B cell (primary cell): Measurements from ENCODE around the gene TAGLN3. TPM values are rescaled to one million over a fixed set of nuclear protein-coding genes. Genes with fewer than 3 reads are reported as not detected.

Experiments used
- ATAC-seq: fragments of 200-7000 bp; cut with Tn5 transposase; one replicate; pipeline ENCODE4 v1.10.0; 2021; ENCODE audit warnings: low read depth, mild to moderate bottlenecking, moderate number of reproducible peaks, moderate library complexity
- CTCF ChIA-PET: fragments of 350-600 bp; sonication (Branson Sonifier 250); formaldehyde crosslinking; loops from one replicate; lab custom pipeline; 2021; ENCODE audit warnings: antibody characterized with exemption, inconsistent platforms; lab: Charles Lee
- POLR2A ChIA-PET: fragments of 350-600 bp; sonication (Branson Sonifier 250); formaldehyde crosslinking; loops from one replicate; lab custom pipeline; 2021; ENCODE audit warnings: antibody characterized with exemption; lab: Charles Lee
- DNase-seq: peaks from one replicate; pipeline ENCODE4 v3.0.0; 2013
- H2AFZ ChIP-seq: 2 replicates; pipeline ENCODE4 v1.6.1; 2012; ENCODE audit warnings: mild to moderate bottlenecking, low read depth, low read length; ENCODE audit not compliant: insufficient read depth, poor library complexity, severe bottlenecking
- H3K27ac ChIP-seq, 2 donors: 1 replicate in 1 of 2; 2 replicates in 1 of 2; pipeline ENCODE4 v1.5.1; 2012 to 2013; ENCODE audit warnings: low read length in 2 of 2, mild to moderate bottlenecking in 2 of 2, moderate library complexity in 1 of 2
- H3K27me3 ChIP-seq, 4 experiments: fragments of 200-600 bp in 1 of 4; sonication (generic) in 1 of 4; replicated peaks in 1 of 4; 1 replicate in 2 of 4; 2 replicates in 2 of 4; pipeline versions ENCODE4 v1.6.1 to v1.7.0; 2013 to 2016; ENCODE audit warnings: low read length in 3 of 4, mild to moderate bottlenecking in 2 of 4, mixed read lengths in 1 of 4, moderate library complexity in 1 of 4; ENCODE audit not compliant: insufficient read depth in 4 of 4, control insufficient read depth in 3 of 4; ENCODE audit errors: control extremely low read depth in 1 of 4
- H3K36me3 ChIP-seq, 2 experiments: replicated peaks in 1 of 2; 1 replicate in 1 of 2; 2 replicates in 1 of 2; pipeline versions ENCODE4 v1.6.1 to v1.7.1; 2013; ENCODE audit warnings: low read length in 1 of 2; ENCODE audit not compliant: insufficient read depth in 2 of 2, control insufficient read depth in 1 of 2; ENCODE audit errors: control extremely low read depth in 1 of 2, extremely low read depth in 1 of 2
- H3K4me1 ChIP-seq, 2 donors: fragments of 200-600 bp in 1 of 2; sonication (generic) in 1 of 2; 1 replicate in 1 of 2; 2 replicates in 1 of 2; pipeline versions ENCODE4 v1.5.1 to v1.6.1; 2013 to 2017; ENCODE audit warnings: low read length in 2 of 2; ENCODE audit not compliant: control insufficient read depth in 2 of 2, insufficient read depth in 2 of 2
- H3K4me2 ChIP-seq: replicated peaks from 2 replicates; pipeline ENCODE3; 2012; ENCODE audit warnings: mild to moderate bottlenecking, low read depth, low read length; ENCODE audit not compliant: poor library complexity, severe bottlenecking
- H3K4me3 ChIP-seq, 5 experiments: fragments of 200-600 bp in 1 of 5; sonication (generic) in 1 of 5; 1 replicate in 3 of 5; 2 replicates in 2 of 5; pipeline versions ENCODE4 v1.5.1 to v1.7.0; 2011 to 2016; ENCODE audit warnings: low read length in 4 of 5, mild to moderate bottlenecking in 4 of 5, low read depth in 2 of 5, control low read depth in 1 of 5, moderate library complexity in 1 of 5; ENCODE audit not compliant: insufficient read depth in 1 of 5; ENCODE audit errors: control extremely low read depth in 1 of 5, extremely low read depth in 1 of 5
- H3K79me2 ChIP-seq: fragments of 200-600 bp; sonication (generic); one replicate; pipeline ENCODE4 v1.6.0; 2016; ENCODE audit warnings: low read length; ENCODE audit not compliant: control insufficient read depth, insufficient read depth
- H3K9ac ChIP-seq: fragments of 200-600 bp; sonication (generic); 2 replicates; pipeline ENCODE4 v1.6.1; 2017; ENCODE audit warnings: mild to moderate bottlenecking, low read length, moderate library complexity
- H3K9me3 ChIP-seq, 3 donors: one replicate each; pipeline versions ENCODE4 v1.6.1 to v1.7.1; 2013; ENCODE audit warnings: low read length in 2 of 3; ENCODE audit not compliant: control insufficient read depth in 2 of 3, insufficient read depth in 1 of 3; ENCODE audit errors: control extremely low read depth in 1 of 3
- H4K20me1 ChIP-seq: 2 replicates; pipeline ENCODE4 v1.6.0; 2012; ENCODE audit warnings: mild to moderate bottlenecking, low read length; ENCODE audit not compliant: insufficient read depth, control insufficient read depth, poor library complexity, severe bottlenecking
- H3K27ac Mint-ChIP-seq: one replicate; pipeline ENCODE4 v1.8.0; 2021; ENCODE audit warnings: mixed read lengths
- H3K27me3 Mint-ChIP-seq: one replicate; pipeline ENCODE4 v1.8.0; 2021; ENCODE audit warnings: mixed read lengths
- H3K4me1 Mint-ChIP-seq: one replicate; pipeline ENCODE4 v1.8.0; 2021; ENCODE audit warnings: mixed read lengths
- H3K4me3 Mint-ChIP-seq: one replicate; pipeline ENCODE4 v1.8.0; 2021; ENCODE audit warnings: mixed read lengths
- H3K9me3 Mint-ChIP-seq: one replicate; pipeline ENCODE4 v1.8.0; 2022; ENCODE audit warnings: mixed read lengths; ENCODE audit not compliant: insufficient read depth
- CTCF ChIP-seq: fragments of 200-600 bp; IDR thresholded peaks from one replicate; pipeline ENCODE4 v1.8.0; 2022; ENCODE audit warnings: antibody characterized with exemption, mild to moderate bottlenecking
- EZH2 ChIP-seq: IDR thresholded peaks from 2 replicates; pipeline ENCODE4 v1.6.1; 2012; ENCODE audit warnings: borderline replicate concordance, low read depth, mild to moderate bottlenecking, moderate library complexity, low read length; ENCODE audit not compliant: insufficient read depth, poor library complexity, severe bottlenecking
- WGBS: methylation state at CpG from one replicate; pipeline ENCODE4 v1.1.5; 2013; ENCODE audit warnings: missing lambda C conversion rate; ENCODE audit not compliant: insufficient coverage; 5-methylcytosine and 5-hydroxymethylcytosine counted together
- intact Hi-C: fragments of 100-400 bp; cut with micrococcal nuclease; formaldehyde crosslinking; loops from one replicate; pipeline ENCODE4 v1.10.0; 2022
- polyA plus RNA-seq: library from polyadenylated mRNA; depleted of rRNA; stranded (reverse); fragments of >200 nt; gene quantifications from 2 replicates; pipeline ENCODE4 v1.2.3, GENCODE V29; 2012
- total RNA-seq, 2 donors: library from RNA; stranded (reverse); fragments of 120-200 nt in 1 of 2; gene quantifications; 1 replicate in 1 of 2; 2 replicates in 1 of 2; pipeline versions ENCODE4 v1.2.3 to v1.2.4, GENCODE V29; 2013 to 2022

Gene TAGLN3
- total and polyA plus RNA-seq, 2 donors (not counting 1 experiment from before 2014, with no cell fraction given), result not detected

GRCh38 chr3:112000966-112001365, 2.2 kb downstream of the TAGLN3 start:
- no peaks in the 10 kb centered on the region for H3K9me3 Mint-ChIP-seq
- no peak overlapping the region for H3K4me2 ChIP-seq
- no peak overlapping the region for H3K27ac ChIP-seq
- H3K4me3 ChIP-seq, result no peak overlapping the region
- peaks cover 11% of the 10 kb centered on the region for H3K27me3 Mint-ChIP-seq
- H3K4me1 Mint-ChIP-seq, result peaks cover 16% of the 10 kb centered on the region
- ChIA-PET POLR2A (no interaction called here), CTCF (interaction anchor here (1.2 to 2.7 kb wide), 3 partner anchors 8 to 12 kb away, joined by 4 to 14 read pairs (median 13); no protein-coding TSS in a partner anchor)
- H3K9me3 ChIP-seq, result no peaks in the 10 kb centered on the region
- H3K4me3 Mint-ChIP-seq, result no peak overlapping the region
- H3K27me3 ChIP-seq, result peaks cover 0 to 22% (median 6%) of the 10 kb centered on the region in 4 experiments
- no peak overlapping the region for H3K9ac ChIP-seq
- H3K27ac Mint-ChIP-seq, result no peak overlapping the region
- no peaks in the 10 kb centered on the region for H3K36me3 ChIP-seq
- no peaks in the 10 kb centered on the region for H3K79me2 ChIP-seq
- no peak overlapping the region for H2AFZ ChIP-seq
- no peak for ATAC-seq
- WGBS, result 100% methylated on average over 1 of the region's 2 CpGs
- peaks cover 12 to 16% of the 10 kb centered on the region in 2 donors for H3K4me1 ChIP-seq
- TF ChIP-seq CTCF, result no peak
- TF ChIP-seq EZH2, result no peak
- intact Hi-C loops, result no loop called here
- DNase-seq, result no peak
- no peaks in the 10 kb centered on the region for H4K20me1 ChIP-seq

- Histone ChIP-seq H3K9me3 (no peaks in the 10 kb centered on the region), H3K79me2 (no peaks in the 10 kb centered on the region), H3K27me3 (peaks cover 0 to 22% (median 6%) of the 10 kb centered on the region in 4 experiments), H3K27ac (no peak overlapping the region), H3K4me1 (peaks cover 12 to 16% of the 10 kb centered on the region in 2 donors), H3K9ac (no peak overlapping the region), H3K36me3 (no peaks in the 10 kb centered on the region), H3K4me2 (no peak overlapping the region), H2AFZ (no peak overlapping the region), H4K20me1 (no peaks in the 10 kb centered on the region), H3K4me3 (no peak overlapping the region)
- CTCF ChIA-PET, result interaction anchor here (0.9 to 2.7 kb wide), 4 partner anchors 8 to 12 kb away, joined by 3 to 13 read pairs (median 4); no protein-coding TSS in a partner anchor
- no peak for TF ChIP-seq EZH2
- Mint-ChIP-seq H3K27me3 (peaks cover 11% of the 10 kb centered on the region), H3K4me3 (no peak overlapping the region), H3K9me3 (no peaks in the 10 kb centered on the region), H3K4me1 (peaks cover 16% of the 10 kb centered on the region), H3K27ac (no peak overlapping the region)
- POLR2A ChIA-PET, result no interaction called here
- intact Hi-C loops, result no loop called here
- WGBS, result no CpG with 5 or more reads among the region's 2 CpGs
- DNase-seq (no peak), ATAC-seq (no peak)
These were observed 2.8 kb downstream of the TAGLN3 start for GRCh38 chr3:112001526-112001925.
